ENCODE results near the gene HNRNPA2B1. TPM values are rescaled to one million over a fixed set of nuclear protein-coding genes. Genes with fewer than 3 reads are reported as not detected.

Gene HNRNPA2B1
- total and polyA plus RNA-seq, 2 donors (not counting 1 experiment from before 2014, with no cell fraction given), result 167 to 524 TPM

GRCh38 chr7:26245150-26245549, 44.6 kb upstream of the HNRNPA2B1 start:
- H3K4me2 ChIP-seq (replicated peaks; ENCODE audit: low read depth, low read length, poor library complexity, severe bottlenecking), result no peak overlapping the region
- no peak overlapping the region for H3K4me3 ChIP-seq (ENCODE audit: control extremely low read depth in 1 of 5, extremely low read depth in 1 of 5, insufficient read depth in 1 of 5, low read depth in 2 of 5, low read length in 4 of 5)
- no peaks in the 10 kb centered on the region for H3K27me3 ChIP-seq (replicated peaks in 1 of 4; ENCODE audit: control extremely low read depth in 1 of 4, control insufficient read depth in 3 of 4, insufficient read depth in 4 of 4, low read length in 3 of 4)
- CTCF ChIA-PET, result no interaction called here
- Mint-ChIP-seq H3K27ac (no peak overlapping the region), H3K27me3 (no peaks in the 10 kb centered on the region), H3K4me3 (no peak overlapping the region), H3K9me3 (ENCODE audit: insufficient read depth) (no peaks in the 10 kb centered on the region), H3K4me1 (no peaks in the 10 kb centered on the region)
- H3K79me2 ChIP-seq (ENCODE audit: control insufficient read depth, insufficient read depth, low read length), result no peaks in the 10 kb centered on the region
- intact Hi-C loops (cut with micrococcal nuclease), result no loop called here
- POLR2A ChIA-PET, result no interaction called here
- no peaks in the 10 kb centered on the region for H3K4me1 ChIP-seq (ENCODE audit: control insufficient read depth in 2 of 2, insufficient read depth in 2 of 2, low read length in 2 of 2)
- no peaks in the 10 kb centered on the region for H3K9me3 ChIP-seq (ENCODE audit: control extremely low read depth in 1 of 3, control insufficient read depth in 2 of 3, insufficient read depth in 1 of 3, low read length in 2 of 3)
- DNase-seq (no peak), ATAC-seq (ENCODE audit: low read depth) (no peak)
- H3K9ac ChIP-seq (ENCODE audit: low read length), result no peak overlapping the region
- no peaks in the 10 kb centered on the region for H3K36me3 ChIP-seq (replicated peaks in 1 of 2; ENCODE audit: control extremely low read depth in 1 of 2, control insufficient read depth in 1 of 2, extremely low read depth in 1 of 2, insufficient read depth in 2 of 2, low read length in 1 of 2)
- H2AFZ ChIP-seq (ENCODE audit: insufficient read depth, low read depth, low read length, poor library complexity, severe bottlenecking), result no peak overlapping the region
- TF ChIP-seq EZH2 (IDR thresholded peaks at IDR 0.05; ENCODE audit: borderline replicate concordance, insufficient read depth, low read depth, low read length, poor library complexity, severe bottlenecking) (no peak), CTCF (IDR thresholded peaks at IDR 0.05) (no peak)
- WGBS (ENCODE audit: insufficient coverage), result 95% methylated on average over 13 of the region's 13 CpGs
- no peaks in the 10 kb centered on the region for H4K20me1 ChIP-seq (ENCODE audit: control insufficient read depth, insufficient read depth, low read length, poor library complexity, severe bottlenecking)
- no peak overlapping the region for H3K27ac ChIP-seq (ENCODE audit: low read length in 2 of 2)

DNA sequence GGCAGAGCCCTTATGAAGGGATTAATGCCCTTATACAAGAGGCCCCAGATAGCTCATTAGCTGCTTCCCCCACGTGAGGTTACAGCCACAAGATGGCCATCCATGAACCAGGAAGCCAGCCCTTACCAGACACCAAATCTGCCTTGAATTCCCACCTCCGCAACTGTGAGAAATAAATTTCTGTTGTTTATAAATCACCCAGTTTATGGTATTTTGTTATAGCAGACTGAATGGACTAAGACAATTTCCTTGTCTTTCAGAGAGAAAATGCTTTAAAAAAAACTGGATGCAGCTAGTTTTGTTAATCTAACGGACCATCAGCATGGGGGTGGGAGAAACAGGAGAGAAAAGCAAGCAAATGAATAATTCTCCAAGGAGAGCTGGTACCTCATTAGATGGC, 37.5 kb upstream of the HNRNPA2B1 start:
- no peak for DNase-seq
- H3K4me3 ChIP-seq (ENCODE audit: control extremely low read depth in 1 of 5, extremely low read depth in 1 of 5, insufficient read depth in 1 of 5, low read depth in 2 of 5, low read length in 4 of 5), result no peak overlapping the region
- intact Hi-C loops (cut with micrococcal nuclease), result no loop called here
- Mint-ChIP-seq H3K4me1 (no peaks in the 10 kb centered on the region), H3K27me3 (peaks cover 5% of the 10 kb centered on the region), H3K27ac (no peak overlapping the region), H3K9me3 (ENCODE audit: insufficient read depth) (no peaks in the 10 kb centered on the region), H3K4me3 (no peak overlapping the region)
- H3K27ac ChIP-seq (ENCODE audit: low read length in 2 of 2), result no peak overlapping the region
- H2AFZ ChIP-seq (ENCODE audit: insufficient read depth, low read depth, low read length, poor library complexity, severe bottlenecking), result no peak overlapping the region
- no CpG with 5 or more reads among the region's 3 CpGs for WGBS (ENCODE audit: insufficient coverage)
- no peaks in the 10 kb centered on the region for H3K4me1 ChIP-seq (ENCODE audit: control insufficient read depth in 2 of 2, insufficient read depth in 2 of 2, low read length in 2 of 2)
- H3K4me2 ChIP-seq (replicated peaks; ENCODE audit: low read depth, low read length, poor library complexity, severe bottlenecking), result no peak overlapping the region
- ATAC-seq (ENCODE audit: low read depth), result no peak
- H3K9ac ChIP-seq (ENCODE audit: low read length), result no peak overlapping the region
- CTCF ChIA-PET, result no interaction called here
- H4K20me1 ChIP-seq (ENCODE audit: control insufficient read depth, insufficient read depth, low read length, poor library complexity, severe bottlenecking), result no peaks in the 10 kb centered on the region
- no peaks in the 10 kb centered on the region for H3K79me2 ChIP-seq (ENCODE audit: control insufficient read depth, insufficient read depth, low read length)
- POLR2A ChIA-PET, result interaction anchor here (0.6 kb wide), 1 partner anchor 19 kb away, joined by 4 read pairs; no protein-coding TSS in a partner anchor
- no peak for TF ChIP-seq CTCF (IDR thresholded peaks at IDR 0.05)
- TF ChIP-seq EZH2 (IDR thresholded peaks at IDR 0.05; ENCODE audit: borderline replicate concordance, insufficient read depth, low read depth, low read length, poor library complexity, severe bottlenecking), result no peak
- H3K36me3 ChIP-seq (replicated peaks in 1 of 2; ENCODE audit: control extremely low read depth in 1 of 2, control insufficient read depth in 1 of 2, extremely low read depth in 1 of 2, insufficient read depth in 2 of 2, low read length in 1 of 2), result no peaks in the 10 kb centered on the region
- no peaks in the 10 kb centered on the region for H3K9me3 ChIP-seq (ENCODE audit: control extremely low read depth in 1 of 3, control insufficient read depth in 2 of 3, insufficient read depth in 1 of 3, low read length in 2 of 3)
- H3K27me3 ChIP-seq (replicated peaks in 1 of 4; ENCODE audit: control extremely low read depth in 1 of 4, control insufficient read depth in 3 of 4, insufficient read depth in 4 of 4, low read length in 3 of 4), result peaks cover 0 to 8% (median 0%) of the 10 kb centered on the region in 4 experiments

All from B cell (primary cell).